GM21786 (cell line): Measurements from ENCODE around the gene RIPOR3.

Experiments
- ATAC-seq: cut with Tn5 transposase; IDR thresholded peaks from one replicate; pipeline ENCODE4 v1.9.1; 2021; ENCODE audit not compliant: unreplicated experiment

Gene RIPOR3

GRCh38 chr20:50592282-50593004 lies 98.9 kb downstream of the RIPOR3 start:
- ATAC-seq: no peak

DNA sequence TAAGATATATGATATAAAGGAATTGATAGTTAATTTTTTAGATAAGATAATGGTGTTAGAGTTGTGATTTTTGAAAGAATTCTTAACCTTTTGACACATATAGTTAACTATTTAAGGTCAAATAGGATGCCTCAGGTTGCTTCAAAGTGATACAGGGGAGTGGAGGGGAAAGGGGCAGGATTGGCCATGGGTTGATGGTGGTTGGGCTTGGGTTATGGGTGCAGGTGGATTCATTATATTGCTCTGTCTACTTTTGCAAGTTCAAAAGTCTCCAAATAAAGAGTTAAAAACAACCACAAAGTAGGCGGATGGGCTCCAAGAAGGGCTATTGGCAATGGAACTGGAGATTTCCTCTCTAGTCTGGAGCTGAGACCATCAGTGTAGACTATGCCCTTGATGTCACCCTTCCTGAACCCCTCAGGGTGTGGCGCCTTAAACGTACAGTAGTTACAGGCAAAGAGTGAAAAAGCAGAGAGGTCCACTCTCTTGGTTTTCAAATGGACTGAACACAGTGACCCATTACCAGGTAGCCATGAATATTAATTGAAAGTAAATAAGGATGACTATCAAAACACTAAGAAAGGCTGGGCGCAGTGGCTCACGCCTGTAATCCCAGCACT lies 100.0 kb downstream of the RIPOR3 start:
- no peak for ATAC-seq

DNA sequence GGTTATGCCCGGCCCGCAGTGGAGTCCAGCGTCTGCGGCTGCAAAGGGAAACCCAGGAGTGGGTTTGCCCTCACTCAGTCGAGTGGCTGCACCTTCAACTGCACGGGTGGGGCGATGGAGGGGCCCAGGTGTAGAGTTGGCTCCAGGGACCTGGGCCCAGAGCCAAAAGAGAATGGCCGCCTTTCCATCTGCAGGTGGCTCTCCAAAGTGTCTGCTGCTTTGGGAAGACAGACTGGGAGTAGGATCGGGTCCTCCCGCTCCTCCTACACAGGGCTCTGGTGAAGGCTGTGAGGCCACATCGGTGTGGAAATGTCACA lies 101.0 kb downstream of the RIPOR3 start:
- no peak for ATAC-seq

- ATAC-seq: no peak
These were observed 101.6 kb downstream of the RIPOR3 start for GRCh38 chr20:50589548-50590347.

DNA sequence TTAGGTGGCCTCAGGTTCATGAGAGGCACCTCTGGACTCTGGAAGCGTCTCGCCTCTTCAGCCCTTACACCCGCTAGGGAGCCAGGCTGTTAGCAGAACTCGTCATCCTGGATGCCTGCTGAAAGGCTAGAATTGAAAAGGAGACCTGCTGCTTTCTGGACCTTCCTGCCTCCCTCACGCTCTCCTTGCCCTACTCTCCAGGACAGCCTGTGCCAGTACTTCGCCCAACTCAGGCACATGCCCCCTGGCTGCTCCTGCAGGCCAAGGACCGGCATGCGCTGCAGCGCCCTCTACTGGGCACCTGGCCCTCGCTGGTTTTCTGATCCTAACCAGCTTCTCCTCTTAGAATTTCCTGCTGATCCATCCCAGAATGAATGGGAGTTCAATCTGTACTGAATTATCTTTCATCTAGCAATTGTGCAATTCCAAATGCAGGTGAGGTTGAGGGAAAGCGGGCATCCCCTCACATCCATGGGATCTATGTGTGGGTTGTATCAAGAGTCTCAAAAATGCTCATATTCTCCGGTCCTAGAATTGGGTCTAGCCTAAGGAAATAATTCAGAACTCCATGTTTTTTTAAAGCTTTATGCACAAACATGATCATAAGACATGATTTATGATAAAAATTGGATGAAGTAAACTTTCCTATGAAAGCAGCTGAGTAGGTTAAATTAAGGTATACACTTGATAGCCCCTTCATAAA lies 103.2 kb downstream of the RIPOR3 start:
- ATAC-seq: no peak

DNA sequence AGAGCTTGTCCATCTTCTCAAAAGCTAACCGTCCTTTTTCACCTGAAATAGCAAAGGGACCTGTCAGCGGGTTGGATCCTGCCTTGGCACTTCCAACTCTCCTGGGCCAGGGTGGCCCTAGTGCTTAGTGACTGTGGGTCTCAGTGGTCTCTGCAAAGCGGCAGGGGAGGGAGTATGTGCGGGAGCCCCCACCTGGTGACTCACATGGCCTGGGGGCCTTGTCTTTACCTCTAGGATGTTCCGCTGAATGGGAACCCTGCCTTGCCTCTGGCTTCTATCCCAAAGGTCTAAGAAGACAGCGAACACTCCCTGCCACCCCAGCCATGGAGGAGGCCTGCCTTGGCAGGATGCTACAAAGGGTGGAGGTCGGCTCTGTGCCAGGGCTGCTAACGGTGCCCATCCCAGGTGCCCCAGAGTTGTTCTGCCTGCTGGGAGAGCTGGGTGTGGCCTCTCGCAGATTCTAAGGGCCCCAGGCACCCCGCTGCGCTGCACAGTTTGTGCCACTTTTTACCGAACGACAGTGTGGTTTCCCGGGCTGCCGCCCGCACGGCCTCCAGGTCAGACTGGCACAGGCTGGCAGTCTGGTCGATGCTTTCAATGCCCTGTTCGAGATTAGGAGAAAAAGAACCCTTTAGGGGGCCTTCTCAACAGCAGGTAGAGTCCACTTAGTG lies 103.9 kb downstream of the RIPOR3 start:
- no peak for ATAC-seq

DNA sequence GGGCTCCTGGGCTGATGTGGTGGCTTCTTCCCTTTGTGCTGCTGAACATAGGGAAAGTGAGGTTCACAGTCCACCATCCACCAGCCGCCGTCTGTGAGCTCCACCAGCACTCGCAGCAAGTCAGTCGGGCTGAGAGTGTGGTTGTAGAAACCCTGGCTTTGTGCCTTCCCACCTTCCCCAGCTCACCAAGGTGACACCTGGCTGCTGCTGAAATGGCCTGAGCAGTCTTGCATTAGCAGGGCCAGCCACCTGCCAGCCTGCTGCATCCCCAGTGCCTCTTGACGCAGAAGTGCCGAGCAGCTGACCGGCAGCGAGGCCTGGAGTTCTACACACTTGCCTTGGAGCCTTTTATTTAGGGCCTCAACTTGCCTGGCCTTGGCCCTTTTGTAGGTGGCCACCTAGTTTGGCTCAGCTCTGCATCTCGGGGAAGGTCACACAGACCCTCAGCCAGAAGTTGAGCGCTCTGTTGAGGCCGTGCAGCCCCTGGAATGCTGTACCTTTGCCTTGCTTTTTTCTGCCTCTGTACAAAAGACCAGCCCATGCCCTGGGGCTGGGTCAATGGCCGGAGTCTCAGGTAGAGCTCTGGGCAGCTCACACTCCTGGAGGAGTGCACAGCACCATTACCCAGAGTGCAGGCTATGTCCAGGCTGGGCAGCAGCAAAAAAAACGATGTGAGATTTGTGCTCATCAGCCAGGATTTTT lies 104.7 kb downstream of the RIPOR3 start:
- no peak for ATAC-seq

DNA sequence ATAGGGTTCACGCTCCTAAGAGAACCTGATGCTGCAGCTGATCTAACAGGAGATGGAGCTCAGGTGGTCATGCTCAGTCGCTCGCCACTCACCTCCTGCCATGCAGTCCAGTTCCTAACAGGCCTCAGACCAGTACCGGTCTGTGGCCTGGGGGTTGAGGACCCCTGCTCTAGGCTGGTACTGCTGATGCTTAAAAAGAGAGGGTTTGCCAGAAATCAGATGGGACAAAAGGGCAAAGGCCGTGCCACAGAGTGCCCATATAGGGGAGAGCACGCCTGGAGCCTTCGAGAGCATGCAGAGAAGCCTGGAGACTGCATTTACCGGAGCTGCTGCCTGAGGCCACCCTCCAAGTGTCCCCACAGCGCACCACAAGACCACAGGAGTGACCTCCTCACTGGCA lies 105.7 kb downstream of the RIPOR3 start:
- no peak for ATAC-seq

GRCh38 chr20:50585214-50585613 lies 106.1 kb downstream of the RIPOR3 start:
- ATAC-seq: no peak

DNA sequence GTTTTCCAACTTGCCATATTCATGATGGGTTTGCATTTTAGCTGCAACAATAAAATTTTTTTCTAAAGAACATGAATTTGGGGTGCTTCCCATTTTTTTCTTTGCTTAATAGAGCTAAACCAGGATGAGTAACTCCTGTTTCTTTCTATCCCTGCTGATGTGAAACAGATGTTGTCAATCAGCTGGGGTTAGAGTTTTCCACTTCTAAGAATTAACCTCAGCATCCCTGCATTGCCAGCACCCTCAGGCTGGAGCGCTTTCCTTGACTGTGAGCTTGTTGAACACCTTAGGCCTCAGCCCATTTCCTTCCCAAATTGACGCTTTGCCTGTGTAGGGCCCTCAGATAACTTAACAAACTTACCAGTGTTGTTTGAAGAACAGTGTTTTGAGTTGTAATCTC lies 106.7 kb downstream of the RIPOR3 start:
- ATAC-seq: no peak

DNA sequence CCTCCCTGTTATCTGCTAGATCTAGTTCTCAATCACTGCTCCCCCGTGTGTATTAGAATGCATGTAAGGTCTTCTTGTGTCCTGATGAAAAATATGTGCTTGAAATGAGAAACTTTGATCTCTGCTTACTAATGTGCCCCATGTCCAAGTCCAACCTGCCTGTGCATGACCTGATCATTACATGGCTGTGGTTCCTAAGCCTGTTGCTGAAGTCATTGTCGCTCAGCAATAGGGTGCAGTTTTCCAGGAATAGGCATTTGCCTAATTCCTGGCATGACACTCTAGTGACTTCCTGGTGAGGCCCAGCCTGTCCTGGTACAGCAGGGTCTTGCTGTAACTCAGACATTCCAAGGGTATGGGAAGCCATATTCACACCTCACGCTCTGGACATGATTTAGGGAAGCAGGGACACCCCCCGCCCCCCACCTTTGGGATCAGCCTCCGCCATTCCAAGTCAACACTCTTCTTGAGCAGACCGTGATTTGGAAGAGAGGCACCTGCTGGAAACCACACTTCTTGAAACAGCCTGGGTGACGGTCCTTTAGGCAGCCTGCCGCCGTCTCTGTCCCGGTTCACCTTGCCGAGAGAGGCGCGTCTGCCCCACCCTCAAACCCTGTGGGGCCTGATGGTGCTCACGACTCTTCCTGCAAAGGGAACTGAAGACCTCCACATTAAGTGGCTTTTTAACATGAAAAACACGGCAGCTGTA lies 107.7 kb downstream of the RIPOR3 start:
- ATAC-seq: no peak

- no peak for ATAC-seq
These were observed 108.6 kb downstream of the RIPOR3 start for GRCh38 chr20:50582591-50583234.

DNA sequence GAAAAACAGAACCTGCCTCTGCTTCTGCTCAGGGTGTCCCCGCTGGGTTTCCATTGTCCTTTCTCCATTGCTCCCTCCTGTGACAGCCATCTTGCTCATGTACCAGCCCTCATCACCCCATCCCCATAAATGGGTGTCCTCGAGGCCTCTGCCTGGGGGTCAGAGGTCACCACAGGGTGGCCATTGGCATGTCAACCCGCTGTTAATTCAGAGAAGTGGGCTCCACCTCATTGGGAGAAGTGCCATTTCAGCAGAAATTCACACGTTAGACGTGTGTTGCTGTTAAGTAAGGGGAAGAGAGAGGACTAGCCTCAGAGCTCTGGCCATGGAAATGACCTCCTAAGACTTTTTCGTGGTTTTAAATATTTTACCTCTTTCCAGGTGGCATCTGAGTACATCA lies 109.2 kb downstream of the RIPOR3 start:
- ATAC-seq: no peak

DNA sequence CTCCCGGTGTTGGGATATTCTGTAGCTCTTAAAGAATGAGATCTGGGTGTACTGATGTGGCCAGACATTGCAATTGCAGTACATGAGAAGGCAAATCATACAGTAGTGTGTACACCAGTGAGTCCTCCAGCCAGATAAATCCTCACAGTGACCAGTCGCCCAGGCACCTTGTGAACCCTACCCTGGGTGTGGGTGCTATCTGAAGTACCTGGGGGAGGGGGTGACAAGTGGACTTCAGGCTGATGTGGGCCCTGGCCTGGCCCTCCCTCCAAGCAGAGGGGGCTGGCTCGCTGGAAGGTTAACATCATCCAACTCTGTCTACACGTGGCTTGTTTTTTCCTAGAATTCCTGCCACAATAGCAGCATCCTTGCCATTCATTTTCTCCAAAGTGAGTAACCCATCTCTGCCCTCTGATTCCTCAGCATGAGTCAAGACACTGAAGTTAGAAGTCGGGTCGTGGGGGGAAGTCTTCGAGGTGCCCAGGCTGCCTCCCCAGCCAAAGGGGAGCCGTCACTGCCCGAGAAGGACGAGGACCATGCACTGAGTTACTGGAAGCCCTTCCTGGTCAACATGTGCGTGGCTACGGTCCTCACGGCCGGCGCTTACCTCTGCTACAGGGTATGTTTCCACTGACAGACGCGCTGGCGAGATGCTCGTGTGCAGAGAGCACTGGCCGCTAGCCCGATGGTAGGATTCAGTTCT lies 110.3 kb downstream of the RIPOR3 start:
- no peak for ATAC-seq

- no peak for ATAC-seq
These were observed 111.2 kb downstream of the RIPOR3 start for GRCh38 chr20:50580016-50580747.

DNA sequence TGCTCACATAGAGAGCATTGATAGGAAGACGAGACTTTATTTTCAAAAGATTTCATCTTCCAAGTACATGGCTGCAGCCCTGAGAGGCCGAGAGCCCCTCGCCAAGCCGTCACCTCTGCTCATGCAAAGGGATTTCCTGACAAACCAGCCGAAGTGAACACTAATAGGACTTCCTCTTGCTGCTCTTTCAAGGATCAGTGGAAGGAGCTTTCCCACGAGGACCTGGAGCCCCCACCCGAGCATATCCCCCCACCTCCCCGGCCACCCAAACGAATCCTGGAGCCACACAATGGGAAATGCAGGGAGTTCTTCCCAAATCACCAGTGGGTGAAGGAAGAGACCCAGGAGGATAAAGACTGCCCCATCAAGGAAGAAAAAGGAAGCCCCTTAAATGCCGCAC lies 111.8 kb downstream of the RIPOR3 start:
- ATAC-seq: no peak

DNA sequence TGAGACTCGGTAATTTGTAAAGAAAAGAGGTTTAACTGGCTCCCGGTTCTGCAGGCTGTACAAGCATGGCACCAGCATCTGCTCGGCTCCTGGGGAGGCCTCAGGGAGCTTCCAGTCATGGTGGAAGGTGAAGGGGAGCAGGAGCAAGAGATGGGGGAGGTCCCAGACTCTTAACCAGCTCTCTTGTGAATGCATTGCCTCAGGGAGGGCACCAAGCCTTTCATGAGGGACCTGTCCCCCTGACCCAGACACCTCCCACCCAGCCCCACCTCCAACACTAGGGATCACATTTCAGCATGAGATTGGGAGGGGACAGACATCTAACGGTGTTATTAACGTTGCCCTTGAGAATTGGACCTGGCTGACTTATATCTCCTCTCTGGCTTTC lies 112.6 kb downstream of the RIPOR3 start:
- ATAC-seq: no peak
